ENCODE data around the gene RCAN3.

DNA sequence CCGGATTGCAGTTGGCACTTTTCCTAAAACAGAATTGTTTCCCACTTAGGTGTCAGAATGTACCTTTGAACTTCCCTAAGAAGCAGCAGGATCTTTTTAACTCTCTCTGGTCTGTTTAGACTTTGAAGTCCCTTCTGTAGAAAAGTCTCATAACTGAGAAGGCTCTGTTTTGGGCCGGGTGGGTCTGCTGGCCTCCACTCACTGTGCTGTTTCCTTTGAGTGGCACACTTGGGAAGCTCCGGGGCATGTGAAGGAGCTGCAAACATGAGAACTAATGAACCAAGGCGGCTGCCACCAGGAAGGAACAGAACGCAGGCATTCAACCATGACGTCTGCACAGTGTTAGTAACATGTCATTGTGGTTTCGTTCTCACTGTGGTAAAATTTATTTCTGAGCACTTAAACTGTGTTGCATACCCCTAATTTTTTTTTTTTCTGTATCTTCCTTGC, 33.8 kb downstream of the RCAN3 start:
- TF ChIP-seq ZNF670 (CRISPR knock-in tag; IDR thresholded peaks at IDR 0.05; ENCODE audit: borderline replicate concordance), result no peak
- no peak for TF ChIP-seq CREB1 (IDR thresholded peaks at IDR 0.05)
- TF ChIP-seq CREB1 (CRISPR knock-in tag; IDR thresholded peaks at IDR 0.05), result no peak
- no peak for TF ChIP-seq TCF7L2 (IDR thresholded peaks at IDR 0.05; ENCODE audit: low read depth, low read length)
- TF ChIP-seq, protein P1, sequence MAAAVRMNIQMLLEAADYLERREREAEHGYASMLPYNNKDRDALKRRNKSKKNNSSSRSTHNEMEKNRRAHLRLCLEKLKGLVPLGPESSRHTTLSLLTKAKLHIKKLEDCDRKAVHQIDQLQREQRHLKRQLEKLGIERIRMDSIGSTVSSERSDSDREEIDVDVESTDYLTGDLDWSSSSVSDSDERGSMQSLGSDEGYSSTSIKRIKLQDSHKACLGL (CRISPR knock-in tag; IDR thresholded peaks at IDR 0.05), result no peak
- TF ChIP-seq, protein P2, sequence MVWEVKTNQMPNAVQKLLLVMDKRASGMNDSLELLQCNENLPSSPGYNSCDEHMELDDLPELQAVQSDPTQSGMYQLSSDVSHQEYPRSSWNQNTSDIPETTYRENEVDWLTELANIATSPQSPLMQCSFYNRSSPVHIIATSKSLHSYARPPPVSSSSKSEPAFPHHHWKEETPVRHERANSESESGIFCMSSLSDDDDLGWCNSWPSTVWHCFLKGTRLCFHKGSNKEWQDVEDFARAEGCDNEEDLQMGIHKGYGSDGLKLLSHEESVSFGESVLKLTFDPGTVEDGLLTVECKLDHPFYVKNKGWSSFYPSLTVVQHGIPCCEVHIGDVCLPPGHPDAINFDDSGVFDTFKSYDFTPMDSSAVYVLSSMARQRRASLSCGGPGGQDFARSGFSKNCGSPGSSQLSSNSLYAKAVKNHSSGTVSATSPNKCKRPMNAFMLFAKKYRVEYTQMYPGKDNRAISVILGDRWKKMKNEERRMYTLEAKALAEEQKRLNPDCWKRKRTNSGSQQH (CRISPR knock-in tag; IDR thresholded peaks at IDR 0.05; ENCODE audit: low read depth), result no peak
- TF ChIP-seq SP5 (CRISPR knock-in tag; IDR thresholded peaks at IDR 0.05; ENCODE audit: borderline replicate concordance, low read depth), result no peak
- TF ChIP-seq, protein P3, sequence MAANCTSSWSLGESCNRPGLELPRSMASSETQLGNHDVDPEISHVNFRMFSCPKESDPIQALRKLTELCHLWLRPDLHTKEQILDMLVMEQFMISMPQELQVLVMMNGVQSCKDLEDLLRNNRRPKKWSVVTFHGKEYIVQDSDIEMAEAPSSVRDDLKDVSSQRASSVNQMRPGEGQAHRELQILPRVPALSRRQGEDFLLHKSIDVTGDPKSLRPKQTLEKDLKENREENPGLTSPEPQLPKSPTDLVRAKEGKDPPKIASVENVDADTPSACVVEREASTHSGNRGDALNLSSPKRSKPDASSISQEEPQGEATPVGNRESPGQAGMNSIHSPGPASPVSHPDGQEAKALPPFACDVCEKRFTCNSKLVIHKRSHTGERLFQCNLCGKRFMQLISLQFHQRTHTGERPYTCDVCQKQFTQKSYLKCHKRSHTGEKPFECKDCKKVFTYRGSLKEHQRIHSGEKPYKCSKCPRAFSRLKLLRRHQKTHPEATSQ (CRISPR knock-in tag; IDR thresholded peaks at IDR 0.05; ENCODE audit: borderline replicate concordance), result no peak

Data from HepG2 (cell line).